Activated naive CD8-positive, alpha-beta T cell (primary cell): ENCODE results near the gene CNBP.
A peak's percentile ranks its signal among the peaks of the same experiment; 100 is the strongest.

Experiments
- H3K27ac Mint-ChIP-seq: one replicate; pipeline ENCODE4 v1.8.0; 2021; ENCODE audit warnings: mixed read lengths
- H3K27me3 Mint-ChIP-seq: one replicate; pipeline ENCODE4 v1.8.0; 2021; ENCODE audit warnings: mixed read lengths
- H3K36me3 Mint-ChIP-seq: one replicate; pipeline ENCODE4 v1.8.0; 2021; ENCODE audit warnings: mixed read lengths
- H3K4me1 Mint-ChIP-seq: one replicate; pipeline ENCODE4 v1.8.0; 2021; ENCODE audit warnings: low read depth, mixed read lengths
- H3K4me3 Mint-ChIP-seq: one replicate; pipeline ENCODE4 v1.8.0; 2021; ENCODE audit warnings: mild to moderate bottlenecking, mixed read lengths
- H3K9me3 Mint-ChIP-seq: one replicate; pipeline ENCODE4 v1.8.0; 2021; ENCODE audit warnings: low read depth, mixed read lengths

The CNBP gene

DNA sequence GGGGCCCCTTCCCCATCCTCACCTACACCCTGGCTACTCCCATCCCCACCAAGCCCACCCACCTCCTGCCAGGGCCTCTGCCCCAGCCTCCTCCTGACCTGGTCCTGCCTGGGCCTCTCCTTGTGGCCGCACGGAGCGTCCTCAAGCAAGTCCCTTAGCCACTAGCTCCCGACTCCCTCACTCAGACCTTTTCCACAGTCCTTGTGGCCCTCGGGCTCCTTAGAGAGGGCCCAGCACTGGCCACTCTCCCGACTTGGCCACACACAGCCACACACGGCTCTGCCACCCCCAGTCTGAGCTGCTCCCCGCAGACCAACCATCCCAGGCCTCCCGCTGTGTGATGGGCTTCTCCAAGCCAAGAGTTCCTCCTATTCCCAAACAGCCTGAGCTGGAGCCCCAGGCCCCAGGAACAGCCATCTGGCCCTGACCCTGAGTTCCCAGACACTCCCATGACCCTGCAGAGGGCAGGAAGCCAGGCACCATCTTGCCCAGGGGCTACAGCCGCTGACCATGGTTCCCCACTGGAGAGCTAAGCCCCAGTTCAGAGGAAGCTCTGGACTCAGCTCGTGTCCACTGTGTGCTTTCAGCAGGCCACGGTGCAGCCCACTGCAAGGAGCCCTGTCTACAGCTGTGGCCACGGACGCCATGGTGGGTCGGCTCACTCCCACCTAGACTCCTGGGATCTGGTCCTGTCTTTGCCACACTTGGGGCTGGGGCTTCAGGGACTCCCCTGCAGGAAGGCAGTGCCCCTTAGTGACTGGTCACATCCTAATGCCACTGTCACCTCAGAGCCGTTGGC lies 55.1 kb downstream of the CNBP start:
- Mint-ChIP-seq H3K4me1 (peaks cover 22% of the 10 kb centered on the region), H3K27ac (peak overlapping the region; percentile 6), H3K4me3 (no peak overlapping the region), H3K9me3 (no peaks in the 10 kb centered on the region), H3K27me3 (no peaks in the 10 kb centered on the region), H3K36me3 (peaks cover 2% of the 10 kb centered on the region)

DNA sequence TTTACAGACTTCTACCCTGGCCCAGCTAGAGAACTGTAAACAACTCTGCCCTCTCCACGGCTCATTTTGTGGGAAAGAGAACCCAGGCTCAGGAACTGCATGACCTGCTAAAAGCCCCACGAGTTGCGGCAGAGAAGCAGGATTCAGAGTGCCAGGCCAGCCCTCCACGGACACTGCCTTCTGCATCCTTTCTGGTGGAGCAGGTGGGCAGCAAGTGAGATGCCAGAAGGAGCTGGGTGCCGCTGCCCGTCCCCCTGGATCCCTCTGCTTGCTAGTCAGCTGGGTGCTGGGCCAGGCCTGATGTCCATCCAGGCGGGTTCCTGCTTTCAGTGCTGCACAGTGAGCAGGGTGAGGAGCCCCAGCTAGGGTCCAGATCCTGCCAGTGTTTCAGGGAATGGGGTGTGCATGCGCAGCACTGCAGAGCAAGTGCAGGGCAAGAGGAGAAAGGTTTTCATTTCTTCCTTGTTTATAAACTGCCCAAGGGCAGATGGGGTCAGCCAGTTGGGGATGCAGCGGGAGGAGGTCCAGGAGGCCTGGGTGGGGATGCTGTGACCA lies 56.9 kb downstream of the CNBP start:
- no peaks in the 10 kb centered on the region for H3K27me3 Mint-ChIP-seq
- no peak overlapping the region for H3K27ac Mint-ChIP-seq
- no peaks in the 10 kb centered on the region for H3K9me3 Mint-ChIP-seq
- peaks cover 20% of the 10 kb centered on the region for H3K4me1 Mint-ChIP-seq
- H3K36me3 Mint-ChIP-seq: peaks cover 2% of the 10 kb centered on the region
- H3K4me3 Mint-ChIP-seq: no peak overlapping the region

DNA sequence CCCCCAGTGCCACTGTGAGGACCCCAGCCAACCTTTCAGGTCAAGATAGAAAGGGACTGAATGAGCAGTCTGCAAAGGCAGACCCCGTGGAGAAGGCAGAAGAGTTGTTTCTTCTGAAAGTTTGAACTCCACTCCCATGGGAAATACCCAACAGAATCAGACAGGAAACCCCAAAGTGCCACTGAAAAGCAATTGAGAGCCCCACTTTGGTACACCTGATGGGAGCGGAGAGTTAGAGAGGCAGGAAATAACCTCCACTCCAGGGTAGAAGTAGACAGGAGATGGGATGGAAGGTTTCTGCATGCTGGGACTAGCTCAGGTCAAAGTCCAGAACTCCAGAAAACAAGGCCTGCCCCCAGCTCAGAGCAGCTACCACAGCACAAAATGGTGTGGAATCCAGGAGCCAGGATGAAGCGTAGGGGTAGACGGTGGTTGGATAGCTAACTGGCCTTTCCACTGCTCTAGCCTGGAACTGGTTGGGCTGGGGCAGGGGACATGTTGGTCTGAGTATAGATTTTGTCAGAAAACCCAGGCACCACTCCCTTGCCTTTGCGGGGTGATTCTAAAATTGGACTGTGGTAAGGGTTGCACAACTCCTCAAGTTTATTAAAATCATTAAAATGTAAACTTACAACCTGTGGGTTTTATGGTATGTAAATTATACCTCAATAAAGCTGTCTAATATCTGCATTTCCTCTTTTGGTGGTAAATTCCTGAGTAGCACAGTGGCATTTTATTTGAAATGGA lies 60.2 kb downstream of the CNBP start:
- Mint-ChIP-seq H3K36me3 (peaks cover 8% of the 10 kb centered on the region), H3K9me3 (no peaks in the 10 kb centered on the region), H3K4me1 (peaks cover 21% of the 10 kb centered on the region), H3K4me3 (peak overlapping the region; percentile 46), H3K27me3 (no peaks in the 10 kb centered on the region), H3K27ac (peak overlapping the region; percentile 72)

DNA sequence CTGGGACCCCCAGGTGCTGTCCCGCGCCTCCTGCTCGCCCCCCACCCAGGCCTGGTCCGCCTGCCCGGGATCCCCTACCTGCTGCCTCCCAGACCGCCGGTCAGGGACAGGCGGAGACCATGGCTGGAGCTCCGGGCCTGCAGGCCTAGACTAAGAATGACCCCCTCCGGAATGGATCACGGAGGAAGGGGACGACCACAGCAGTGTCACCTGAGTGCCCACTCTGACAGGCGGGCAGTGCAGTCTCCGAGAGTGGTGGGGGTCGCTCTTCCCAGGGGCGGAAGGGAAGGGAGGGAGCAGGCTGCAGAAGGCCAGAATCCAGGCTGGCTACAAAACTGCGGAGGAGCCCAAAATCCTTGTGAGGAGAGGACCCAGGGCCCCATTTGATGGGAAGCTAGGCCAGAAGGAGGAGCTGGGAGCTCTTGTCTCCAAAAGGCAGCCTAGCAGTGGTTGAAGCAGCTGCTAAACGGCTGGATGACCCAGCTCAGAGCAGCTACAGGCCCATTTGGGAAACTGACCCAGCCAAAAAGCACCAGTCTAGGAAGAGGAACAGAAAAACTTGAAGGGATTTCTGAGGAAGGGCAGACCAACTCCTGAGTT lies 61.2 kb downstream of the CNBP start:
- Mint-ChIP-seq H3K4me1 (peaks cover 30% of the 10 kb centered on the region), H3K4me3 (peak overlapping the region; percentile 65), H3K9me3 (no peaks in the 10 kb centered on the region)

DNA sequence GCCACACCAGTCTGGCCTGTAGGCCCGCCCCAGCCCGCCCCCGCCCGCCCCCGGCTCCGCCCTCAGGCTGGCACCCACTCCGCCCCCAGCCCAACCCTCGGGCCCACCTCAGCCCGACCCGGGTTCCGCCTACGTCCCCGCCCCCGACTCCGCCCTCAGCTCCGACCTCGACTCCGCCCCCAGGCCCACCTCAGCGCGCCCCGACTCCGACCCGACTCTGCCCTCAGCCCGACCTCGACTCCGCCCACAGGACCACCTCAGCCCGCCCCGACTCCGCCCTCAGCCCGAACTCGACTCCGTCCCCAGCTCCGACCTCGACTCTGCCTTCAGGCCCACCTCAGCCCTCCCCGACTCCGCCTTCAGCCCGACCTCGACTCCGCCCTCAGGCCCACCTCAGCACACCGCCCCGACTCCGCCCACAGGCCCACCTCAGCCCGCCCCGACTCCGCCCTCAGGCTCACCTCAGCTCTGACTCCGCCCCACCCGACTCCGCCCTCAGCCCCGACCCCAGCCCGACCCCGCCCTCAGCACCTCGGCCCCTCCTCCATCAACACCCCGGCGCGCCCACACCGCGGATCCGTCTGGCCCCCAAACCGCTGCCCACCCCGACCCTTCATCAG lies 61.8 kb downstream of the CNBP start, which contains the start of gene RAB43:
TSS of gene RAB43 (minus strand) at position 13 of the 620 bp plus-strand sequence. CDS start 315 bp downstream, outside the sequence.
- H3K27ac Mint-ChIP-seq: peak within 1 kb of the TSS; percentile 100
- H3K36me3 Mint-ChIP-seq: peaks cover 12% of the 10 kb centered on the region
- H3K4me3 Mint-ChIP-seq: peak within 1 kb of the TSS; percentile 96
- H3K27me3 Mint-ChIP-seq: no peaks in the 10 kb centered on the region
- H3K9me3 Mint-ChIP-seq: no peaks in the 10 kb centered on the region
- H3K4me1 Mint-ChIP-seq: peaks cover 33% of the 10 kb centered on the region

More for the DNA sequence above, 61.2 kb downstream of the CNBP start:
- no peaks in the 10 kb centered on the region for H3K27me3 Mint-ChIP-seq
- peaks cover 12% of the 10 kb centered on the region for H3K36me3 Mint-ChIP-seq
- peak overlapping the region; percentile 72 for H3K27ac Mint-ChIP-seq

DNA sequence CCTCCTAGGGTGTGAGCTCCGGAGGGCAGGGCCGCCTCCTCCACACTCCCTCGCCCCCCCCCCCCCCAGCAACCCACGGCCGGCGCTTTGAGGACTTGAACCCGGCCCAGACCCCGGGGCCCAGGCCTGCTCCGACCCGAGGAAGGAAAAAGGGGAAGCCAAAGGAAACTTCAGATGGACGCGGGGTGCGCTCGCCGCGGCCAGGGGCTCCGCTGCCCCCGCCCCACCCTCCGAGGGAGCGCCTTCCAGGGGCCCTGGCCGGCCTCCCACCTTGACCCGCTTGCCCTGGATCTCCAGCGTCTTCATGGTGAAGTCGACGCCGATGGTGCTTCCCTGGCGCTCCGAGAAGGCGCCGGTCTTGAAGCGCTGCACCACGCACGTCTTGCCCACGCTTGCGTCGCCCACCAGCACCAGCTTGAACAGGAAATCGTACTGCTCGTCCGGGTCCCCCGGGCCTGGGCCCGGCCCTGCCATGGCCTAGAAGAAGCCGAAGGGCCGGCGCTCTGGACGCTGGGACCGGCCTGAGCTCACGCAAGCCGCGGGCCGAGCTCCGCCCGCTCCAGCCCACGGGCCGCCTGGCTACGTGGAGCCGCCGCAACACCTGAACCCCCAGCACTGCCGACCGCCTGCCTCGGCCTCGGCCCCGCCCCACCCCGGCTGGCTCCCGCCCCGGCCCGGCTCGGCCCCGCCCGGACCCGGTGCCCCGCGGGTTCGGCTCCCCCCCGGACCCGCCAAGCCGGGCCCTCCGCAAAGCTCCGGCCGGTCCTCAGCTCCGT lies 62.5 kb downstream of the CNBP start:
- peaks cover 12% of the 10 kb centered on the region for H3K36me3 Mint-ChIP-seq
- H3K27ac Mint-ChIP-seq: peak overlapping the region; percentile 100
- no peaks in the 10 kb centered on the region for H3K27me3 Mint-ChIP-seq
- peaks cover 39% of the 10 kb centered on the region for H3K4me1 Mint-ChIP-seq
- no peaks in the 10 kb centered on the region for H3K9me3 Mint-ChIP-seq
- peak overlapping the region; percentile 96 for H3K4me3 Mint-ChIP-seq

DNA sequence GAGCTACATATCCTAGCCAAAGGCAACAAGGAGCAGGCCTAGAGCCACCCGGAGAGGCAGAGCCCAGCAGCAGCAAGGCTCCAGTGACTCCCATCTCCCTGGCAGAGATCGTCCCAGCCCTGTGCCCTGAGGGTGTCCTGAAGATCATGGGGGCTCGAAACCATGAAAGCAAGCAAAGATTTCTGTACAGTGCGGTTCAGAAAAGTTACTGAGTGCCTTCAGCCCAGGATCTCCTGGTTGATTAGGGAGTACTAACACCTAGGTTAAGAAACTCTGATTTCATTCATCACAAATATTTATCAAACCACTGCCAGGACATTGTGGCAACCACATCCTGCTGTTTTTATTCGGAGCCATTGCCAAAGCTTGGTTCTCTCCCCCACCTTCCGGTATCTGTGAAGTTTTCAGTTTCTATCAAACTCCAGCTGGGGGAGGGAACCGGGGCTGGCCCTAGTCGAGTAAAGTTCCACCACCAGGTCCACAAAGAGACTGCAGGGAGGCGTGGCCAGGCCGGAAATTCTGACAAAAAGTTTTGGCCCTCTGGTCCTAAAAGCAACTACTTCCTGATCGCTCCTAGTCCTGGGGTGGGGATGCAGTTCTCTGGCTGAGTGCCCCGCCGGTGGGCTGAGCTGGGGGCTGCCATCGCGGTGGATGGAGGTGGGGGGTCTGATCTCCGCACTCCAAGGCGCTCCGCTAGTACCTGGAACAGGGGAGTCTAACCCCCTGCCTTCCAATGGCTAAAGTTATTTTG lies 63.3 kb downstream of the CNBP start:
- H3K36me3 Mint-ChIP-seq: peaks cover 12% of the 10 kb centered on the region
- no peaks in the 10 kb centered on the region for H3K9me3 Mint-ChIP-seq
- no peaks in the 10 kb centered on the region for H3K27me3 Mint-ChIP-seq
- H3K4me3 Mint-ChIP-seq: peak overlapping the region; percentile 96
- H3K4me1 Mint-ChIP-seq: peaks cover 45% of the 10 kb centered on the region
- H3K27ac Mint-ChIP-seq: peak overlapping the region; percentile 100

DNA sequence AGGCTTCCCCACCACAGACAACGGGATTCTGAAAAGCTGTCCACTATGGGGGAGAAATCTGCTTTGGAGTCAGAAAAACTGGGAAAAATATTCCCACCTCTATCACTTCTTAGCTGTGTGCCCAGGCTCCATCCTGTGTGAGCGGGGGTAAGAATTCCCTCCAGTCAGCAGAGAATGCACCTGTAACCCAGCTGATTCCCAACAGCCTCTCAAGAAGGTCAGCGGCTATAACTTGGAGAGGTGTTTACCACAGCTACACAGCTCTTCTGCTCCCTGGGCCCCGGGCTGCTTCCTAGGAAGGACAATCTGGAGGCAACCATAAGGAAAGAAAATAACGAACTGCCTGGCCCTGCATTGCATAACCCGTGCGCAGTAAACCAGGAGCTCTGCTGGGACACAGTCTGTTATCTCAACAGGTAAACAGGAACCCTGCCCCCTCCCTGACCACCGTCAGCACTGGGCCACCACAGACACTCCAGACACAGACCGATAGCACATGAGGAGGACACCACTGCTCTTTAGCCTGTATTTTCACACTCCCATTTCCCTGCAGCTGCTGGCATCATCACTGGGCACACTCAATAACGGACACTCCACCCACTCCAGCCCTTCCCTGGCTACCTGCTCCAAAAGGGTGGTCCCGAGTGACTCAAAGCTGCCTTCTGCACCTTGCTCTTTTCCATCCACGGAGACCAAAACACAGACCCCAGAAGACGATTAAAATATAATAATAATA lies 64.2 kb downstream of the CNBP start:
- Mint-ChIP-seq H3K27me3 (no peaks in the 10 kb centered on the region), H3K36me3 (peaks cover 12% of the 10 kb centered on the region), H3K4me1 (peaks cover 52% of the 10 kb centered on the region), H3K27ac (peak overlapping the region; percentile 100), H3K9me3 (no peaks in the 10 kb centered on the region), H3K4me3 (peak overlapping the region; percentile 96)

DNA sequence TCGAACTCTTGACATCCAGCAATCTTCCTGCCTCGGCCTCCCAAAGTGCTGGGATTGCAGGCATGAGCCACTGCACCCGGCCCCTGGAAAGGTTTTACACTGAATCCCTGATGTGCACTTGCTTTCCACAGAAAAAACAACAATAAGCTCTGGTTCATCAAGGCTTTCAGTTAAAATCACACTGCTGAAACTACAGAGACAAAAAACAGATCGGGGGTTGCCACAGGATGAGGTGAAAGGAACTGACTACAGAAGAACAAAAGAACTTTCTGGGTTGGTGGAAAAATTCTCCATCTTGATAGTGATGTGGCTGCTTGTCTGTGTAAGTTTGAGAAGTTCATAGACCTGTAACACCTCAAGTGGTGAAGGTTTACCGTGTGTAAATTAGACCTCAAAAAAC lies 65.0 kb downstream of the CNBP start:
- Mint-ChIP-seq H3K27ac (peak overlapping the region; percentile 100), H3K9me3 (no peaks in the 10 kb centered on the region), H3K36me3 (peaks cover 12% of the 10 kb centered on the region), H3K4me1 (peaks cover 60% of the 10 kb centered on the region), H3K27me3 (no peaks in the 10 kb centered on the region), H3K4me3 (peak overlapping the region; percentile 96)
